ENCODE data around the gene UBE2QL1. TPM values are rescaled to one million over a fixed set of nuclear protein-coding genes. Genes with fewer than 3 reads are reported as not detected.

Gene UBE2QL1
- total RNA-seq, 2 donors from 2014 or later, result not detected

GRCh38 chr5:6522923-6523322 is 74.3 kb downstream of the UBE2QL1 start:
- Mint-ChIP-seq H3K4me1 (no peaks in the 10 kb centered on the region), H3K36me3 (ENCODE audit: low read depth) (no peaks in the 10 kb centered on the region), H3K9me3 (no peaks in the 10 kb centered on the region), H3K27ac (no peak overlapping the region), H3K27me3 (peaks cover 39% of the 10 kb centered on the region), H3K4me3 (no peak overlapping the region)
- no peak for ATAC-seq (replicated peaks)

- Mint-ChIP-seq H3K36me3 (ENCODE audit: low read depth) (no peaks in the 10 kb centered on the region), H3K4me3 (no peak overlapping the region), H3K27ac (no peak overlapping the region), H3K4me1 (no peaks in the 10 kb centered on the region), H3K27me3 (peaks cover 31% of the 10 kb centered on the region), H3K9me3 (no peaks in the 10 kb centered on the region)
- no peak for ATAC-seq (replicated peaks)
Measured at GRCh38 chr5:6525422-6525821, 76.8 kb downstream of the UBE2QL1 start.

DNA sequence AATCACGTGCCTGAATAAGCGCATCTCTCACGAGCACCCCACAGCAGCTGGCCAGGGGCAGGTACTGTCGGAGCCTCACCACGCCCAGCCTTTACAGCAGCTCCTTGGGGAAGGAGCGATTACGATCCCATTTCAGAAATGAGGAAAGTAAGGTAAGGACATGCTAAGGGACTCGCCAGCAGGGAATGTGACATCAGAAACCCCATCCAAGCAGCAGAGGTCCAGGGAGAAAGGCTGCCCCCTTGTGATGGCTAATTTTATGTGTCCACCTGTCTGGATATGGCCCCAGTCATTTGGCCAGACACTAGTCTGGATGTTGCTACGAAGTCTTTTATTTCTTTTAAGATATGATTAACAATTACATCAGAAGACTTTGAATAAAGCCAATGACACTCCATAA is 77.3 kb downstream of the UBE2QL1 start:
- H3K4me1 Mint-ChIP-seq, result no peaks in the 10 kb centered on the region
- H3K36me3 Mint-ChIP-seq (ENCODE audit: low read depth), result no peaks in the 10 kb centered on the region
- peaks cover 27% of the 10 kb centered on the region for H3K27me3 Mint-ChIP-seq

DNA sequence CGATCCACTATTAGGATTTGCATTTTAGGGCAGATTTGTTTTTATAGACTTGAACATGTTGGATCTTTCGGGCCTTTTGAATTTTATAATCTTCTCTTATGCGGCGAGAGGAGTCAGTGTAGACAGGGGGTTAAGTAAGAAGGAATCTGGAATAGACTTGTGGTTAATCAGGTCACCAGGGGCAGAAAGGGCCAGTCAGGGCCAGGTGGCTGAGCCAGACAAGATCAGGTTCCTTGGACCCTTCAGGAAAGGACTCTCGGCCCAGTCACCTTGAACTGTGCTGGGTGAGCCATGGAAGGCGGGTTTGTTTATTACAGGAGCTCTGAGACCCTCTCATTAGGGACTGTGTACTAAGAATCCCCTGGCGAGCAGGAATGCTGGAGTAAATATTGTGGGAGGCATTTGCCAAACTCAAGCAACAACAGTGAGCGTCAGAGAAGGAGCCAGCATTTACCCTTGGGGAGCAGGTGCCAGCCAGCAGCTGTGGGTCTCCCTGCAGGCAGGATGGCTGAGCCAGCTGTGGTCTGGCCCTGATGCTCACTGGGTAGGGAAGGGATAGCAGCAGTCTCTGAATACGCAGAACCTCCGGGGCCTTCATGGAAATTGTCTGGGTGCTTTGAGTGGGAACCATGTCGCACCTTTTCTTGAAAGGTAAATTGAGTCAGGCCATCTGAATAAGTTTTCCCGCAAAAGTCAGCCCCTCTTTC is 79.2 kb downstream of the UBE2QL1 start:
- Mint-ChIP-seq H3K36me3 (ENCODE audit: low read depth) (no peaks in the 10 kb centered on the region), H3K9me3 (no peaks in the 10 kb centered on the region), H3K27ac (no peak overlapping the region), H3K27me3 (peaks cover 21% of the 10 kb centered on the region), H3K4me3 (no peak overlapping the region), H3K4me1 (no peaks in the 10 kb centered on the region)
- no peak for ATAC-seq (replicated peaks)

More for the DNA sequence above, 77.3 kb downstream of the UBE2QL1 start:
- H3K4me3 Mint-ChIP-seq, result no peak overlapping the region
- ATAC-seq (replicated peaks), result no peak
- no peaks in the 10 kb centered on the region for H3K9me3 Mint-ChIP-seq
- no peak overlapping the region for H3K27ac Mint-ChIP-seq

- no peaks in the 10 kb centered on the region for H3K9me3 Mint-ChIP-seq
- no peaks in the 10 kb centered on the region for H3K36me3 Mint-ChIP-seq (ENCODE audit: low read depth)
- no peaks in the 10 kb centered on the region for H3K4me1 Mint-ChIP-seq
- no peak overlapping the region for H3K27ac Mint-ChIP-seq
- ATAC-seq (replicated peaks), result no peak
- peaks cover 24% of the 10 kb centered on the region for H3K27me3 Mint-ChIP-seq
- H3K4me3 Mint-ChIP-seq, result no peak overlapping the region
Measured at GRCh38 chr5:6535594-6535993, 86.9 kb downstream of the UBE2QL1 start.

GRCh38 chr5:6539060-6539459 is 90.4 kb downstream of the UBE2QL1 start:
- no peaks in the 10 kb centered on the region for H3K4me1 Mint-ChIP-seq
- no peak overlapping the region for H3K27ac Mint-ChIP-seq
- ATAC-seq (replicated peaks), result no peak
- no peaks in the 10 kb centered on the region for H3K36me3 Mint-ChIP-seq (ENCODE audit: low read depth)
- no peak overlapping the region for H3K4me3 Mint-ChIP-seq
- no peaks in the 10 kb centered on the region for H3K9me3 Mint-ChIP-seq
- H3K27me3 Mint-ChIP-seq, result peaks cover 19% of the 10 kb centered on the region

DNA sequence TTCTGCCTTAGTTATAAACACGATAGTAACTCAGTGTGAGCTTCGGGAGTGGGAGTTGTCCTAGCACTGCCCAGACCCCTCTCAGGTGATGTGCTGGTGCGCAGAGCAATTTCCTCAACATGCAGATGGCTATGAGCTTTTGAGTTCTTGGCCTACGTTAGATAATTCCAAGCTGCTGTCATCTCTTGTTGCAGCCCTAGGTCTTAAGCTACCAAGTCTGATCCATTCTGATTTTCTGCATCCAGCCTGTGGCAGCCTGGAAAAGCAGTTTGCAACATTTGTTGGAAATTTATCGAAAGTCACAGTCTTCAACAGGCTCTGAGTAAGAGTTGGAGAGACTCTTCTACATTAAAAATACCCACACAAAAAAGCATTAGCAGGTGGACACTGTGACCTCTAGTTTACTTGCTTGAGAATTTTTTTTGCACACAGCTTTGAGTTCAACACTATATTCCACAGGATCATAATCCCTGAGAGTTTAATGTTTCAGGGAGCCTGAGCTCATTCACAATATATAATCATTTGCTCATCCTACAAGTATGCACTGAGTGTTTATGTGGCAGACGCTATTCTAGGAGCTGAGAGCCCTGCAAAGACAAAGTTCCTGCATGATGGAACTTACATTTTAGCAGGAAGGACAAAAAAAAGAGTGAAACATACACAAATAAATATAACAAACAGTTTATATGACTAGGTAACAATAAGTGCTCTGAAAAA is 91.6 kb downstream of the UBE2QL1 start:
- Mint-ChIP-seq H3K9me3 (no peaks in the 10 kb centered on the region), H3K36me3 (ENCODE audit: low read depth) (no peaks in the 10 kb centered on the region), H3K4me3 (no peak overlapping the region), H3K4me1 (no peaks in the 10 kb centered on the region), H3K27me3 (peaks cover 14% of the 10 kb centered on the region), H3K27ac (no peak overlapping the region)
- no peak for ATAC-seq (replicated peaks)

- Mint-ChIP-seq H3K27me3 (peaks cover 16% of the 10 kb centered on the region), H3K9me3 (no peaks in the 10 kb centered on the region), H3K36me3 (ENCODE audit: low read depth) (no peaks in the 10 kb centered on the region), H3K27ac (no peak overlapping the region), H3K4me3 (no peak overlapping the region), H3K4me1 (no peaks in the 10 kb centered on the region)
- no peak for ATAC-seq (replicated peaks)
Measured at GRCh38 chr5:6541256-6542013, 92.8 kb downstream of the UBE2QL1 start.

- no peak for ATAC-seq (replicated peaks)
- Mint-ChIP-seq H3K36me3 (ENCODE audit: low read depth) (no peaks in the 10 kb centered on the region), H3K27ac (no peak overlapping the region), H3K4me1 (peaks cover 5% of the 10 kb centered on the region), H3K9me3 (no peaks in the 10 kb centered on the region), H3K4me3 (no peak overlapping the region), H3K27me3 (peaks cover 20% of the 10 kb centered on the region)
Measured at GRCh38 chr5:6542421-6543345, 94.0 kb downstream of the UBE2QL1 start.

DNA sequence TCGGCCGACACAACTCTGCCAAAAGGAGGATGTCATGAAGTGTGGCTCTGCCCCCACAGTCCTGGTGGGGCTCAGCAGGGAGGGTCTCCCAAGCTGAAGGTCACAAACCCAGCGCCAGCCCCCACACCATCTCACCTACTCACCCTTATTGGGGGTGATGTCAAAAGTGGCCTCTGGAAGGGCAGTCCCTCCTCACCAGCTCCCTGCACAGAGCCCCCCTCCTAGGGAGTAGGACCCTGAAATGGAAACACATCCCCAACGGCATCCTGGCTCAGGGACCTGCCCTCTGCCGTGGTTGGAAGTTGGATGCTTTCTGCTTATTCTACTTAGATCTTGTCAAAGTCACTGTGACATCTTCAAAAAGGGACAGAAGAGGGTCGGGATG is 94.7 kb downstream of the UBE2QL1 start:
- Mint-ChIP-seq H3K4me3 (no peak overlapping the region), H3K36me3 (ENCODE audit: low read depth) (no peaks in the 10 kb centered on the region), H3K27me3 (peaks cover 20% of the 10 kb centered on the region), H3K9me3 (no peaks in the 10 kb centered on the region), H3K4me1 (peaks cover 5% of the 10 kb centered on the region), H3K27ac (no peak overlapping the region)
- ATAC-seq (replicated peaks), result no peak

- Mint-ChIP-seq H3K27me3 (peaks cover 17% of the 10 kb centered on the region), H3K4me1 (peaks cover 5% of the 10 kb centered on the region)
Measured at GRCh38 chr5:6543830-6544560, 95.3 kb downstream of the UBE2QL1 start.

More at GRCh38 chr5:6543830-6544560, 95.3 kb downstream of the UBE2QL1 start:
- ATAC-seq (replicated peaks), result no peak
- Mint-ChIP-seq H3K27ac (no peak overlapping the region), H3K9me3 (no peaks in the 10 kb centered on the region), H3K36me3 (ENCODE audit: low read depth) (no peaks in the 10 kb centered on the region), H3K4me3 (no peak overlapping the region)

All from activated T-helper 17 cell treated with anti-CD3 and anti-CD28 coated beads, Interleukin-2, amount 50 U/mL, for 72 hours (primary cell).